ENCODE results near the gene ZNF593OS. TPM values are rescaled to one million over a fixed set of nuclear protein-coding genes. Genes with fewer than 3 reads are reported as not detected.

Gene ZNF593OS
- total and polyA plus RNA-seq, 10 donors: 0.26 to 0.43 (median 0.26) TPM; not detected in 7

DNA sequence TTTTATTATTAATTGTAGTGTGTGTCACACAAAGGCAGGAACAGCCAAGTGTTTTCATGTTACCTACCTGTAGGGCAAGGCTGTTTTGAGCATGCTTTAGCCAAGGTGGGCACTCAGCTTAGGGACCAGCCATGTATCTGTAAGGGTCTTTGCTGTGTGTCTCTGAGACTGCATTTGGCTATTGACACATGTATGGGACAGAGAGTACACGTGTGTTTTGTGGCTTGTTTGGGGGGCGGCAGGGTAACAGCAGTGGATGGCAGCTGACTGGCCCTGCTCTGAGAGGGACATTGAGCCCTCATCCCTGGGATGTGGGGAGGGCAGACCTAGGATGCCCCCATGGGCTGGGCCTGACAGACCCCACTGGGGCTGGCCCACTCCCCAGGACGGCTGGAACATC lies 25.7 kb upstream of the ZNF593OS start:
- no peak for TF ChIP-seq POLR2A (IDR thresholded peaks at IDR 0.05)
- no peak for TF ChIP-seq POLR2AphosphoS5 (IDR thresholded peaks at IDR 0.05)
- TF ChIP-seq, protein P1, sequence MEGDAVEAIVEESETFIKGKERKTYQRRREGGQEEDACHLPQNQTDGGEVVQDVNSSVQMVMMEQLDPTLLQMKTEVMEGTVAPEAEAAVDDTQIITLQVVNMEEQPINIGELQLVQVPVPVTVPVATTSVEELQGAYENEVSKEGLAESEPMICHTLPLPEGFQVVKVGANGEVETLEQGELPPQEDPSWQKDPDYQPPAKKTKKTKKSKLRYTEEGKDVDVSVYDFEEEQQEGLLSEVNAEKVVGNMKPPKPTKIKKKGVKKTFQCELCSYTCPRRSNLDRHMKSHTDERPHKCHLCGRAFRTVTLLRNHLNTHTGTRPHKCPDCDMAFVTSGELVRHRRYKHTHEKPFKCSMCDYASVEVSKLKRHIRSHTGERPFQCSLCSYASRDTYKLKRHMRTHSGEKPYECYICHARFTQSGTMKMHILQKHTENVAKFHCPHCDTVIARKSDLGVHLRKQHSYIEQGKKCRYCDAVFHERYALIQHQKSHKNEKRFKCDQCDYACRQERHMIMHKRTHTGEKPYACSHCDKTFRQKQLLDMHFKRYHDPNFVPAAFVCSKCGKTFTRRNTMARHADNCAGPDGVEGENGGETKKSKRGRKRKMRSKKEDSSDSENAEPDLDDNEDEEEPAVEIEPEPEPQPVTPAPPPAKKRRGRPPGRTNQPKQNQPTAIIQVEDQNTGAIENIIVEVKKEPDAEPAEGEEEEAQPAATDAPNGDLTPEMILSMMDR (IDR thresholded peaks at IDR 0.05 in 8 of 11, conservative IDR thresholded peaks at IDR 0.05 in 3 of 11): no peak
- H3K9me3 ChIP-seq: no peaks in the 10 kb centered on the region
- H3K27ac ChIP-seq: no peak overlapping the region
- DNase-seq: no peak
- WGBS, 5 donors: 81 to 96% (median 83%) methylated on average over 2 to 3 of the region's 3 CpGs
- H3K27me3 ChIP-seq (replicated peaks in 1 of 7): peaks cover 0 to 5% (median 0%) of the 10 kb centered on the region in 7 donors
- intact Hi-C loops (cut with DNase I; ENCODE audit: low total_unique reads): no loop called here
- no peak overlapping the region for H3K4me3 ChIP-seq
- no peaks in the 10 kb centered on the region for H3K36me3 ChIP-seq
- peaks cover 0 to 16% (median 12%) of the 10 kb centered on the region in 6 donors for H3K4me1 ChIP-seq

- Histone ChIP-seq H3K36me3 (no peaks in the 10 kb centered on the region), H3K4me1 (peaks cover 0 to 1% (median under 1%) of the 10 kb centered on the region in 6 donors), H3K27ac (no peak overlapping the region), H3K9me3 (no peaks in the 10 kb centered on the region), H3K4me3 (no peak overlapping the region), H3K27me3 (replicated peaks in 1 of 7) (peaks cover 0 to 5% (median 0%) of the 10 kb centered on the region in 7 donors)
- DNase-seq: no peak
- intact Hi-C loops (cut with DNase I; ENCODE audit: low total_unique reads): no loop called here
- TF ChIP-seq POLR2AphosphoS5 (IDR thresholded peaks at IDR 0.05) (no peak), POLR2A (IDR thresholded peaks at IDR 0.05) (no peak)
- TF ChIP-seq, protein P1 (IDR thresholded peaks at IDR 0.05 in 8 of 11, conservative IDR thresholded peaks at IDR 0.05 in 3 of 11): no peak
- 59 to 95% (median 76%) methylated on average over 3 of the region's 3 CpGs for WGBS, 5 donors
Measured at GRCh38 chr1:26195805-26196204, 24.2 kb upstream of the ZNF593OS start.

GRCh38 chr1:26191739-26192138 lies 20.1 kb upstream of the ZNF593OS start:
- Histone ChIP-seq H3K9me3 (no peaks in the 10 kb centered on the region), H3K36me3 (no peaks in the 10 kb centered on the region), H3K27ac (no peak overlapping the region), H3K4me3 (no peak overlapping the region), H3K4me1 (no peaks in the 10 kb centered on the region), H3K27me3 (replicated peaks in 1 of 7) (no peaks in the 10 kb centered on the region)
- intact Hi-C loops (cut with DNase I; ENCODE audit: low total_unique reads): no loop called here
- DNase-seq: no peak
- TF ChIP-seq POLR2A (IDR thresholded peaks at IDR 0.05): no peak
- TF ChIP-seq POLR2AphosphoS5 (IDR thresholded peaks at IDR 0.05): no peak
- TF ChIP-seq, protein P1 (IDR thresholded peaks at IDR 0.05 in 8 of 11, conservative IDR thresholded peaks at IDR 0.05 in 3 of 11): no peak
- 20 to 55% (median 27%) methylated on average over 3 of the region's 3 CpGs for WGBS, 5 donors

DNA sequence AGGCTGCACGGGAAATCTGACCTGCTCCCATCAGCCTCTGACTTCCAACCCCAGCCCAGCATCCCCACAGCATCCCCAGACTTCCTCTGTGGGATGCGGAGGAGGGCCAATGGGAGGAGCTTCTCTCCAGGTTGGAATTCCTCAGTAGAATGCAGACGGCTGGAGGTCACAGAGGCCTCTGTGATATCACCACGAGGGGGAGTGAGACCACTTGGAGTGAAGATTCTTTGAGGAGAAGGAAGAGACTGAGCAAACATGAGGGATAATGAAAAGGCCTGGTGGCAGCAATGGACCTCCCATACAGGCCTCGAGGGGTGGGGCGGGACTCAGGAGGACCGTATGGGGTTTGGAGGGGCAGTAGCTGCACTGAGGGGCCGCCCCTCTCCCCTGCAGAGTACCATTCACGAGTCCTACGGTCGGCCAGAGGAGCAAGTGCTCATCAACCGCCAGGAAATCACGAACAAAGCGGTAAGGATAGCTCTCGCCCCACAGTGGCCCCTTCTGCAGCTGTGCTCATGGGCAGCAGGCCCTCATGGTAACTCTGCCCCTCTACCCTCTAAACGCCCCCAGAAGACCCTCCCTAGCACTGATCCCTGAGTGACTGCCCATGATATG lies 18.8 kb upstream of the ZNF593OS start, which contains the start of gene CATSPER4:
Gene CATSPER4 (plus strand): TSS at position 230 of the 615 bp plus-strand sequence. CDS start 26 bp downstream, at position 256.
- 55 to 68% (median 61%) methylated on average over 16 of the region's 16 CpGs for WGBS, 5 donors
- intact Hi-C loops (cut with DNase I; ENCODE audit: low total_unique reads): no loop called here
- no peaks in the 10 kb centered on the region for H3K4me1 ChIP-seq

More for the DNA sequence above, 18.8 kb upstream of the ZNF593OS start, which contains the start of gene CATSPER4:
- DNase-seq: no peak
- no peak within 1 kb of the TSS for H3K27ac ChIP-seq
- H3K4me3 ChIP-seq: no peak within 1 kb of the TSS
- TF ChIP-seq, protein P1 (IDR thresholded peaks at IDR 0.05 in 8 of 11, conservative IDR thresholded peaks at IDR 0.05 in 3 of 11): peak in 1 of 11 experiments; percentile 30
- TF ChIP-seq POLR2AphosphoS5 (IDR thresholded peaks at IDR 0.05): no peak
- no peaks in the 10 kb centered on the region for H3K27me3 ChIP-seq (replicated peaks in 1 of 7)
- H3K36me3 ChIP-seq: no peaks in the 10 kb centered on the region
- H3K9me3 ChIP-seq: no peaks in the 10 kb centered on the region

All from spleen (tissue), 11 donors.